ENCODE results near the gene RAE1.

Gene RAE1

DNA sequence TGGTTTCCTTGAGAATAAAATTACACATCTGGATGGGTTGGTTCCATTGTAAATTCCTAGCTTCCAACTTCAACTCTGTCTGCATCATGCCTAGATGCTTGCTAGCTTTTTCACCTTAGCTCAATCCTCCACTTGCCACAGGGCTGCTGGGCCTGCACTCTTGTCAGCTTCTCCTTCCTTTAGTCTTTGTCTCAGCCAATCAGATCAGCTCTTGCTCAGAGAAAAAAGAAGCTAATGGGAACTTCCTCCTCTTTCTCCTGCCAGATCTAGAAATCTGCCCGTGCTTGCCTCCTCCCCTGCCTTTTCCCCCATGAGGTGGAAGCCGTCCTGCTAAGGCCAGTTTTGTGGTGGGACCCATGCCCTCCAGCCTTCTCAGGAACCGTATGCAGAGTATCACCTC is 18.5 kb downstream of the RAE1 start:
- TF ChIP-seq, protein P1, sequence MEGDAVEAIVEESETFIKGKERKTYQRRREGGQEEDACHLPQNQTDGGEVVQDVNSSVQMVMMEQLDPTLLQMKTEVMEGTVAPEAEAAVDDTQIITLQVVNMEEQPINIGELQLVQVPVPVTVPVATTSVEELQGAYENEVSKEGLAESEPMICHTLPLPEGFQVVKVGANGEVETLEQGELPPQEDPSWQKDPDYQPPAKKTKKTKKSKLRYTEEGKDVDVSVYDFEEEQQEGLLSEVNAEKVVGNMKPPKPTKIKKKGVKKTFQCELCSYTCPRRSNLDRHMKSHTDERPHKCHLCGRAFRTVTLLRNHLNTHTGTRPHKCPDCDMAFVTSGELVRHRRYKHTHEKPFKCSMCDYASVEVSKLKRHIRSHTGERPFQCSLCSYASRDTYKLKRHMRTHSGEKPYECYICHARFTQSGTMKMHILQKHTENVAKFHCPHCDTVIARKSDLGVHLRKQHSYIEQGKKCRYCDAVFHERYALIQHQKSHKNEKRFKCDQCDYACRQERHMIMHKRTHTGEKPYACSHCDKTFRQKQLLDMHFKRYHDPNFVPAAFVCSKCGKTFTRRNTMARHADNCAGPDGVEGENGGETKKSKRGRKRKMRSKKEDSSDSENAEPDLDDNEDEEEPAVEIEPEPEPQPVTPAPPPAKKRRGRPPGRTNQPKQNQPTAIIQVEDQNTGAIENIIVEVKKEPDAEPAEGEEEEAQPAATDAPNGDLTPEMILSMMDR (IDR thresholded peaks at IDR 0.05; ENCODE audit: insufficient read depth, low read length, poor library complexity, severe bottlenecking): no peak
- Histone ChIP-seq H3K36me3 (ENCODE audit: control insufficient read depth, insufficient read depth, low read length) (peaks cover 35% of the 10 kb centered on the region), H3K27me3 (replicated peaks; ENCODE audit: control insufficient read depth, insufficient read depth, low read length) (no peaks in the 10 kb centered on the region), H3K4me3 (replicated peaks; ENCODE audit: low read depth, low read length) (no peak overlapping the region)
- no peak for DNase-seq (ENCODE audit: extremely low read depth, insufficient read length)

DNA sequence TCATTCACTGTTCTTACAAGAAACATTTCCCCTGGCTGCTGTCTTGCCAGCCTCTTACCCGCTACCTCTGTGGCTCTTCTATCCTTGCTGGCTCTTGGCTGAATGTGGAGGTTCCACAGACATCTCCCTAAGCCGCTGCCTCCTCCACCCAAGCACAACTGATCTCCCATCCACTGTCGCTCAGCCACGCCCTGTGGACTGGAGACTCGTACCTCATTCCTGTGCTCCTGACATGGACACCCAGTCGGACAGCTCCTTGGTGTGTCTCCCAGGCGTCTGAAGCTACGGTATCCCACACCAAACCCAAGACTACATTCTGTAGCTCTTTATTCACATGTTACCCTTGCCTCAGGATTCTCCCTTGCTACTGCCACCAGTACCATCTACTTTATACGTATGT is 19.3 kb downstream of the RAE1 start:
- Histone ChIP-seq H3K4me3 (replicated peaks; ENCODE audit: low read depth, low read length) (no peak overlapping the region), H3K27me3 (replicated peaks; ENCODE audit: control insufficient read depth, insufficient read depth, low read length) (no peaks in the 10 kb centered on the region), H3K36me3 (ENCODE audit: control insufficient read depth, insufficient read depth, low read length) (peaks cover 40% of the 10 kb centered on the region)
- DNase-seq (ENCODE audit: extremely low read depth, insufficient read length): no peak
- TF ChIP-seq, protein P1 (IDR thresholded peaks at IDR 0.05; ENCODE audit: insufficient read depth, low read length, poor library complexity, severe bottlenecking): no peak

DNA sequence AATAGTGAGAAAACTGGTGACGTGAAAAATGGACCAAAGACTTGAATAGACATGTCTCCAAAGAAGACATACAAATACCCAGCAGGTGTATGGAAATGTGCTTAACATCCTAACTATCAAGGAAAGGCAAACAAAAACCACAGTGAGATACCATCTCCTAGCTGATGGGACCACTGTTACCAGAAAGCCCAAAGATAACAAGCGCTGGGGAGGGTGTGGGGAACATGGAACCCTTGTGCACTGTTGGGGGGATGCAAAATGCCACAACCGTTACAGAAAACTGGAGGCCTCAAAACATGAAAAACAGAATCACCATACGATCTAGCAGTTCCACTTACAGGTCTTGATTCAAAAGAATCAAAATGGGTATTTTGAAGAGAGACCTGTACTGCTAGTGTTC is 20.3 kb downstream of the RAE1 start:
- TF ChIP-seq, protein P1 (IDR thresholded peaks at IDR 0.05; ENCODE audit: insufficient read depth, low read length, poor library complexity, severe bottlenecking): no peak
- no peaks in the 10 kb centered on the region for H3K27me3 ChIP-seq (replicated peaks; ENCODE audit: control insufficient read depth, insufficient read depth, low read length)
- DNase-seq (ENCODE audit: extremely low read depth, insufficient read length): no peak
- H3K4me3 ChIP-seq (replicated peaks; ENCODE audit: low read depth, low read length): no peak overlapping the region
- H3K36me3 ChIP-seq (ENCODE audit: control insufficient read depth, insufficient read depth, low read length): peaks cover 41% of the 10 kb centered on the region

DNA sequence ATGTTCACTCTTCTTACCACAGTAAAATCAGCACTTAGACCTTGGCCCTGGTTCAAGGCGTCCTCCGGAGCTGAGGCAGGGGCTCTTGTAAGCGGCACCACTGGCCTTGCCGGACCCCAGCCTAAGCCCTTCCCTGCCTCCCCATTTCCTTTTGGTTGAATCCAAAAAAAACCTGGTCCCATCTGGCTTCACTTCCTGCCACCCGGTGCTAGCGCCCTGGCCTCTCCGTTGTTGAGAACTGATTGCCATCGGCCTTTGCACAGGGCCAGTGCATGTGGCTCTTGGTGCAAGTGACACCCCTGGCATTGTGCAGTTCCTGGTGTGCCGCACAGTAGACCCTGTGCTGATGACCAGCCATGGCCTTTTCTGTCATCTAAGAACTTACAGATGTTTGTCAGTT is 21.1 kb downstream of the RAE1 start:
- H3K4me3 ChIP-seq (replicated peaks; ENCODE audit: low read depth, low read length): no peak overlapping the region
- no peaks in the 10 kb centered on the region for H3K27me3 ChIP-seq (replicated peaks; ENCODE audit: control insufficient read depth, insufficient read depth, low read length)
- no peak for DNase-seq (ENCODE audit: extremely low read depth, insufficient read length)
- peaks cover 38% of the 10 kb centered on the region for H3K36me3 ChIP-seq (ENCODE audit: control insufficient read depth, insufficient read depth, low read length)
- TF ChIP-seq, protein P1 (IDR thresholded peaks at IDR 0.05; ENCODE audit: insufficient read depth, low read length, poor library complexity, severe bottlenecking): no peak

DNA sequence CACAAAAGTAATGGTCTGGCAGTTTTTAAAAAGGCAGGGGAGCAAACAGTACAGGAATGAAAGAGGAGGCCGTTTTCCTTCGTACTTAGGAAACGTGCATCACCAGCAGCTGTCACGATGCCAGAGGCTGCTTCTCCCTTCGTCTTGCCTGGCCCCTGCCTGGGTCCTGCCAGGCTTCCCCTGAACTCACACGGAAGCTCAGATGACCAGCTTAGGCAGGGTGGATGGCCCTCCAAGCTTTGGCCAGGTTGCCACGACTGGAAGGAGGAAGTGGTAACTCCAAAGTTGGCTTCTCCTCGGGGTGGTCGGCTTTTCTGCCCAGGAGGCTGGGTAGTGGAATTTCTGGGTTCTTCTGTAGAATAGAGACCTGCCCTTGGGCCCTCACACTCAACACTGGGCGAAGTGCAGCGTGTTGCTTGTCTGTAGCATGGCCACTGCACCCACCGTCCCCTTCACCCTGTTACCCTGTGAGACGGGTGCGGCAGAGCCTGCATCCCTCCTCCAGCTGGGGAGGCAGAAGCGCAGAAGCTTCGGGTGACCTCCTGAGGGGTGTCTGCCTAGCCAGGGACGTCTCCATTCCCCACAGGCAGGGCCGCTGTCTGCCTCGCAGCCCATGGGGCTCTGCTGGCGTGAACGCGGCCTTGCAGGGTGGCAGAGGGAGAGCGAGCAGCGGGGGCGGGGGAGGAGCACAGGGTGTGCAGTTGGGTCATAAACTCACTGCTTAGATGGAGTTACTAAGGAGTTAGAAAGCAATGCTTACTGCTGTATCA is 21.7 kb downstream of the RAE1 start:
- H3K36me3 ChIP-seq (ENCODE audit: control insufficient read depth, insufficient read depth, low read length): peaks cover 36% of the 10 kb centered on the region
- no peak overlapping the region for H3K4me3 ChIP-seq (replicated peaks; ENCODE audit: low read depth, low read length)
- TF ChIP-seq, protein P1 (IDR thresholded peaks at IDR 0.05; ENCODE audit: insufficient read depth, low read length, poor library complexity, severe bottlenecking): no peak

More for the DNA sequence above, 21.7 kb downstream of the RAE1 start:
- DNase-seq (ENCODE audit: extremely low read depth, insufficient read length): no peak
- H3K27me3 ChIP-seq (replicated peaks; ENCODE audit: control insufficient read depth, insufficient read depth, low read length): no peaks in the 10 kb centered on the region
